Keratinocyte (primary cell): ENCODE data around the gene CHPT1.

Experiments
- EZH2 ChIP-seq: IDR thresholded peaks from one replicate; pipeline ENCODE4 v1.6.1; 2012; ENCODE audit warnings: inconsistent platforms, mild to moderate bottlenecking, low read length, moderate library complexity
- TF ChIP-seq, protein P1 (sequence below), 3 experiments: IDR thresholded peaks in 1 of 3; conservative IDR thresholded peaks in 1 of 3; optimal IDR thresholded peaks in 1 of 3; 2 replicates in 2 of 3; 3 replicates in 1 of 3; pipeline versions ENCODE3 to v1.5.1; 2011; ENCODE audit warnings: low read length in 3 of 3, mild to moderate bottlenecking in 3 of 3, moderate library complexity in 2 of 3, control low read depth in 1 of 3, inconsistent platforms in 1 of 3; ENCODE audit not compliant: insufficient read depth in 2 of 3; ENCODE audit errors: extremely low read depth in 1 of 3

DNA sequence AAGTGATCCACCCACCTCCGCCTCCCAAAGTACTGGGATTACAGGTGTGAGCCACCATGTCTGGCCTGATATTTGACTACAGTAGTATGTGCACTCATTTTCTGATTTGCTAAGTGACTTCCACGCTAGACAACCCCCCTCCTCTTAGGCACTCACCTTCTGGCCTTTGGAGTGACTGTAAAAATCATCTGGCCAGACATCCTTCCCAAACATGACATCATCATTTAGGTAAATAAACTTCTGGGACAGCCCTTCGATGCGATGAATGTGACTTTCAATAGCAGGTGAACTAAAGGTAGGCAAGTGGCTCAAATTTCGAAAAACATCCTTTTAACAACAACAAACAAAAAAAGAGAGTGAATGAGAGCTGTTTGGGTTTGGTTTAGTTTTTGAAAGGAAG lies 72.4 kb downstream of the CHPT1 start:
- TF ChIP-seq EZH2: no peak
- TF ChIP-seq, protein P1, sequence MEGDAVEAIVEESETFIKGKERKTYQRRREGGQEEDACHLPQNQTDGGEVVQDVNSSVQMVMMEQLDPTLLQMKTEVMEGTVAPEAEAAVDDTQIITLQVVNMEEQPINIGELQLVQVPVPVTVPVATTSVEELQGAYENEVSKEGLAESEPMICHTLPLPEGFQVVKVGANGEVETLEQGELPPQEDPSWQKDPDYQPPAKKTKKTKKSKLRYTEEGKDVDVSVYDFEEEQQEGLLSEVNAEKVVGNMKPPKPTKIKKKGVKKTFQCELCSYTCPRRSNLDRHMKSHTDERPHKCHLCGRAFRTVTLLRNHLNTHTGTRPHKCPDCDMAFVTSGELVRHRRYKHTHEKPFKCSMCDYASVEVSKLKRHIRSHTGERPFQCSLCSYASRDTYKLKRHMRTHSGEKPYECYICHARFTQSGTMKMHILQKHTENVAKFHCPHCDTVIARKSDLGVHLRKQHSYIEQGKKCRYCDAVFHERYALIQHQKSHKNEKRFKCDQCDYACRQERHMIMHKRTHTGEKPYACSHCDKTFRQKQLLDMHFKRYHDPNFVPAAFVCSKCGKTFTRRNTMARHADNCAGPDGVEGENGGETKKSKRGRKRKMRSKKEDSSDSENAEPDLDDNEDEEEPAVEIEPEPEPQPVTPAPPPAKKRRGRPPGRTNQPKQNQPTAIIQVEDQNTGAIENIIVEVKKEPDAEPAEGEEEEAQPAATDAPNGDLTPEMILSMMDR (optimal IDR thresholded peaks at IDR 0.05 in 1 of 3, IDR thresholded peaks at IDR 0.05 in 1 of 3, conservative IDR thresholded peaks at IDR 0.05 in 1 of 3; ENCODE audit: extremely low read depth in 1 of 3, insufficient read depth in 2 of 3, low read length in 3 of 3): no peak
